ENCODE data around the gene CD2AP.

Gene CD2AP

GRCh38 chr6:47573109-47573508, 95.5 kb downstream of the CD2AP start:
- DNase-seq = no peak

GRCh38 chr6:47574789-47575188, 97.2 kb downstream of the CD2AP start:
- no peak for DNase-seq

GRCh38 chr6:47579040-47579439, 101.5 kb downstream of the CD2AP start:
- no peak for DNase-seq

GRCh38 chr6:47581591-47581990, 104.0 kb downstream of the CD2AP start:
- DNase-seq = no peak

- DNase-seq = no peak
Measured at GRCh38 chr6:47587493-47587892, 109.9 kb downstream of the CD2AP start.

GRCh38 chr6:47592131-47592840, 114.7 kb downstream of the CD2AP start:
- DNase-seq = no peak

GRCh38 chr6:47593979-47594378, 116.4 kb downstream of the CD2AP start:
- no peak for DNase-seq

- no peak for DNase-seq
Measured at GRCh38 chr6:47595785-47596184, 118.2 kb downstream of the CD2AP start.

GRCh38 chr6:47598367-47598766, 120.8 kb downstream of the CD2AP start:
- no peak for DNase-seq

- no peak for DNase-seq
Measured at GRCh38 chr6:47599512-47599911, 121.9 kb downstream of the CD2AP start.

- DNase-seq = no peak
Measured at GRCh38 chr6:47603227-47603626, 125.6 kb downstream of the CD2AP start.

- no peak for DNase-seq
Measured at GRCh38 chr6:47603995-47604394, 126.4 kb downstream of the CD2AP start.

- DNase-seq = no peak
Measured at GRCh38 chr6:47621838-47622449, 144.4 kb downstream of the CD2AP start.

GRCh38 chr6:47626782-47627181, 149.2 kb downstream of the CD2AP start:
- DNase-seq = no peak

- no peak for DNase-seq
Measured at GRCh38 chr6:47628448-47629272, 151.1 kb downstream of the CD2AP start.

GRCh38 chr6:47629954-47630353, 152.4 kb downstream of the CD2AP start:
- no peak for DNase-seq

- DNase-seq = no peak
Measured at GRCh38 chr6:47630587-47630986, 153.0 kb downstream of the CD2AP start.

- DNase-seq = peak; percentile 39 to 84
Measured at GRCh38 chr6:47631269-47631772, 153.7 kb downstream of the CD2AP start.

- no peak for DNase-seq
Measured at GRCh38 chr6:47631797-47632196, 154.2 kb downstream of the CD2AP start.

GRCh38 chr6:47633141-47633540, 155.6 kb downstream of the CD2AP start:
- no peak for DNase-seq

GRCh38 chr6:47634210-47635047, 156.8 kb downstream of the CD2AP start:
- no peak for DNase-seq

- no peak for DNase-seq
Measured at GRCh38 chr6:47646689-47647088, 169.1 kb downstream of the CD2AP start.

GRCh38 chr6:47647188-47647587, 169.6 kb downstream of the CD2AP start:
- no peak for DNase-seq

All from inflammatory macrophage treated with lipopolysaccharide for 1 hour (primary cell).